CD4-positive, alpha-beta T cell (primary cell): Measurements from ENCODE around the gene CASR. TPM values are rescaled to one million over a fixed set of nuclear protein-coding genes. Genes with fewer than 3 reads are reported as not detected.

ENCODE experiments used
- ATAC-seq: fragments of 200-7000 bp; cut with Tn5 transposase; one replicate; pipeline ENCODE4 v1.10.0; 2022; ENCODE audit warnings: mild to moderate bottlenecking; ENCODE audit not compliant: poor library complexity
- CTCF ChIA-PET: fragments of 350-600 bp; sonication (Branson Sonifier 250); formaldehyde crosslinking; loops from one replicate; lab custom pipeline; 2021; ENCODE audit warnings: antibody characterized with exemption, inconsistent platforms; lab: Charles Lee
- POLR2A ChIA-PET: fragments of 350-600 bp; sonication (Branson Sonifier 250); formaldehyde crosslinking; loops from one replicate; lab custom pipeline; 2021; ENCODE audit warnings: antibody characterized with exemption, inconsistent platforms; lab: Charles Lee
- DNase-seq, 14 experiments: peaks; one replicate each; pipeline ENCODE4 v3.0.0-alpha.2; 2013 to 2020; ENCODE audit warnings: mixed read lengths in 2 of 14
- H3K27ac ChIP-seq, 2 donors: one replicate each; pipeline versions ENCODE4 v1.5.1 to v1.7.0; 2013; ENCODE audit warnings: low read length in 2 of 2, low read depth in 1 of 2, mild to moderate bottlenecking in 1 of 2
- H3K27me3 ChIP-seq, 2 experiments: 1 replicate in 1 of 2; 2 replicates in 1 of 2; pipeline versions ENCODE4 v1.6.1 to v1.7.0; 2013; ENCODE audit warnings: low read length in 2 of 2, control low read depth in 1 of 2, mild to moderate bottlenecking in 1 of 2, moderate library complexity in 1 of 2; ENCODE audit not compliant: insufficient read depth in 2 of 2, control insufficient read depth in 1 of 2
- H3K36me3 ChIP-seq: one replicate; pipeline ENCODE4 v1.6.1; 2013; ENCODE audit warnings: low read length, control low read depth; ENCODE audit not compliant: insufficient read depth
- H3K4me1 ChIP-seq: one replicate; pipeline ENCODE4 v1.6.1; 2013; ENCODE audit warnings: low read length, control low read depth; ENCODE audit not compliant: insufficient read depth
- H3K4me3 ChIP-seq: one replicate; pipeline ENCODE4 v1.5.1; 2013; ENCODE audit warnings: mild to moderate bottlenecking, low read length, moderate library complexity
- H3K9me3 ChIP-seq, 2 experiments: 1 replicate in 1 of 2; 2 replicates in 1 of 2; pipeline versions ENCODE4 v1.6.1 to v1.7.0; 2013; ENCODE audit warnings: low read length in 2 of 2, mild to moderate bottlenecking in 2 of 2, control low read depth in 1 of 2, moderate library complexity in 1 of 2; ENCODE audit not compliant: control insufficient read depth in 1 of 2, insufficient read depth in 1 of 2
- H3K27ac Mint-ChIP-seq: one replicate; pipeline ENCODE4 v1.8.0; 2020; ENCODE audit warnings: mixed read lengths
- H3K27me3 Mint-ChIP-seq: one replicate; pipeline ENCODE4 v1.8.0; 2021; ENCODE audit warnings: mixed read lengths
- H3K36me3 Mint-ChIP-seq: one replicate; pipeline ENCODE4 v1.8.0; 2021; ENCODE audit warnings: low read depth, mixed read lengths
- H3K4me1 Mint-ChIP-seq: one replicate; pipeline ENCODE4 v1.8.0; 2021; ENCODE audit warnings: low read depth, mixed read lengths
- H3K4me3 Mint-ChIP-seq: one replicate; pipeline ENCODE4 v1.8.0; 2020; ENCODE audit warnings: mild to moderate bottlenecking, mixed read lengths
- H3K9me3 Mint-ChIP-seq: one replicate; pipeline ENCODE4 v1.8.0; 2020; ENCODE audit warnings: mixed read lengths
- intact Hi-C, 2 experiments: fragments of 100-400 bp; cut with DNase I in 1 of 2; cut with micrococcal nuclease in 1 of 2; formaldehyde crosslinking; loops; one replicate each; pipeline versions ENCODE4 v1.15.1 to v1.9.0; 2023 to 2025; cut with DNase I, micrococcal nuclease
- total RNA-seq, 174 experiments: library from RNA in 2 of 174; stranded (reverse) in 2 of 174; gene quantifications; one replicate each; pipeline ENCODE4 v1.2.3 and lab custom pipeline; 2021 to 2026
- TF ChIP-seq, protein P1 (sequence below): fragments of 200-600 bp; IDR thresholded peaks from one replicate; pipeline ENCODE4 v1.8.0; 2022; ENCODE audit warnings: antibody characterized with exemption, mild to moderate bottlenecking

The CASR gene
- total RNA-seq, 2 experiments from 2014 or later: 0.03 TPM

- TF ChIP-seq, protein P1, sequence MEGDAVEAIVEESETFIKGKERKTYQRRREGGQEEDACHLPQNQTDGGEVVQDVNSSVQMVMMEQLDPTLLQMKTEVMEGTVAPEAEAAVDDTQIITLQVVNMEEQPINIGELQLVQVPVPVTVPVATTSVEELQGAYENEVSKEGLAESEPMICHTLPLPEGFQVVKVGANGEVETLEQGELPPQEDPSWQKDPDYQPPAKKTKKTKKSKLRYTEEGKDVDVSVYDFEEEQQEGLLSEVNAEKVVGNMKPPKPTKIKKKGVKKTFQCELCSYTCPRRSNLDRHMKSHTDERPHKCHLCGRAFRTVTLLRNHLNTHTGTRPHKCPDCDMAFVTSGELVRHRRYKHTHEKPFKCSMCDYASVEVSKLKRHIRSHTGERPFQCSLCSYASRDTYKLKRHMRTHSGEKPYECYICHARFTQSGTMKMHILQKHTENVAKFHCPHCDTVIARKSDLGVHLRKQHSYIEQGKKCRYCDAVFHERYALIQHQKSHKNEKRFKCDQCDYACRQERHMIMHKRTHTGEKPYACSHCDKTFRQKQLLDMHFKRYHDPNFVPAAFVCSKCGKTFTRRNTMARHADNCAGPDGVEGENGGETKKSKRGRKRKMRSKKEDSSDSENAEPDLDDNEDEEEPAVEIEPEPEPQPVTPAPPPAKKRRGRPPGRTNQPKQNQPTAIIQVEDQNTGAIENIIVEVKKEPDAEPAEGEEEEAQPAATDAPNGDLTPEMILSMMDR: no peak
- Histone ChIP-seq H3K4me3 (no peak overlapping the region), H3K27ac (no peak overlapping the region), H3K9me3 (no peaks in the 10 kb centered on the region), H3K4me1 (peaks cover 3% of the 10 kb centered on the region), H3K36me3 (no peaks in the 10 kb centered on the region), H3K27me3 (no peaks in the 10 kb centered on the region)
- ChIA-PET CTCF (no interaction called here), POLR2A (no interaction called here)
- Mint-ChIP-seq H3K27me3 (peaks cover 24% of the 10 kb centered on the region), H3K9me3 (no peaks in the 10 kb centered on the region), H3K36me3 (no peaks in the 10 kb centered on the region), H3K4me3 (no peak overlapping the region), H3K4me1 (no peaks in the 10 kb centered on the region), H3K27ac (no peak overlapping the region)
- ATAC-seq: no peak
- intact Hi-C loops: no loop called here
- DNase-seq: no peak
Measured at GRCh38 chr3:122239112-122239511, 55.6 kb downstream of the CASR start.

GRCh38 chr3:122245513-122246174 lies 62.2 kb downstream of the CASR start:
- no peaks in the 10 kb centered on the region for H3K9me3 Mint-ChIP-seq
- TF ChIP-seq, protein P1: peak; percentile 41
- ATAC-seq (no peak), DNase-seq (peak in 2 of 14 experiments; percentile 24 to 36)
- H3K4me1 ChIP-seq: peaks cover 2% of the 10 kb centered on the region
- H3K36me3 ChIP-seq: no peaks in the 10 kb centered on the region
- H3K27ac Mint-ChIP-seq: no peak overlapping the region
- intact Hi-C loops: no loop called here
- H3K36me3 Mint-ChIP-seq: no peaks in the 10 kb centered on the region
- H3K4me3 ChIP-seq: peak overlapping the region; percentile 25
- no peak overlapping the region for H3K27ac ChIP-seq
- CTCF ChIA-PET: no interaction called here
- no peaks in the 10 kb centered on the region for H3K9me3 ChIP-seq
- no peaks in the 10 kb centered on the region for H3K27me3 ChIP-seq
- H3K27me3 Mint-ChIP-seq: peaks cover 3% of the 10 kb centered on the region
- POLR2A ChIA-PET: interaction anchor here (2.1 kb wide), 1 partner anchor 10 kb away, joined by 4 read pairs; no protein-coding TSS in a partner anchor
- H3K4me1 Mint-ChIP-seq: peaks cover 26% of the 10 kb centered on the region
- peak overlapping the region; percentile 62 for H3K4me3 Mint-ChIP-seq

GRCh38 chr3:122246199-122246598 lies 62.7 kb downstream of the CASR start:
- intact Hi-C loops: no loop called here
- ChIA-PET POLR2A (interaction anchor here (2.1 kb wide), 1 partner anchor 9 kb away, joined by 4 read pairs; no protein-coding TSS in a partner anchor), CTCF (no interaction called here)
- Mint-ChIP-seq H3K36me3 (no peaks in the 10 kb centered on the region), H3K9me3 (no peaks in the 10 kb centered on the region), H3K27me3 (no peaks in the 10 kb centered on the region), H3K4me3 (peak overlapping the region; percentile 62), H3K4me1 (peaks cover 26% of the 10 kb centered on the region), H3K27ac (no peak overlapping the region)
- Histone ChIP-seq H3K36me3 (no peaks in the 10 kb centered on the region), H3K4me3 (peak overlapping the region; percentile 25), H3K27me3 (no peaks in the 10 kb centered on the region), H3K27ac (no peak overlapping the region), H3K9me3 (no peaks in the 10 kb centered on the region), H3K4me1 (peaks cover 2% of the 10 kb centered on the region)
- DNase-seq (peak in 1 of 14 experiments; percentile 12), ATAC-seq (no peak)
- TF ChIP-seq, protein P1: no peak
